Neuronal stem cell (in vitro differentiated cells): ENCODE measurements around the gene ITGA4.

Experiments
- DNase-seq: peaks from one replicate; pipeline ENCODE4 v3.0.0-alpha.2; 2013; ENCODE audit warnings: low spot score
- H2AFZ ChIP-seq: one replicate; pipeline ENCODE4 v1.6.1; 2013; ENCODE audit warnings: mild to moderate bottlenecking, low read length, inconsistent platforms
- H2AK5ac ChIP-seq: 2 replicates; pipeline ENCODE4 v1.6.1; 2013; ENCODE audit warnings: low read depth, mild to moderate bottlenecking, inconsistent platforms, low read length, moderate library complexity, mixed read lengths
- H2BK120ac ChIP-seq: 2 replicates; pipeline ENCODE4 v1.6.1; 2013; ENCODE audit warnings: low read depth, mild to moderate bottlenecking, inconsistent platforms, low read length, moderate library complexity, mixed read lengths
- H2BK12ac ChIP-seq: one replicate; pipeline ENCODE4 v1.6.1; 2013; ENCODE audit warnings: low read length, inconsistent platforms
- H2BK15ac ChIP-seq: 2 replicates; pipeline ENCODE4 v1.6.1; 2013; ENCODE audit warnings: mild to moderate bottlenecking, low read length, inconsistent platforms, mixed read lengths
- H2BK5ac ChIP-seq: one replicate; pipeline ENCODE4 v1.6.1; 2013; ENCODE audit warnings: inconsistent platforms, mild to moderate bottlenecking, low read length, moderate library complexity
- H3K14ac ChIP-seq: one replicate; pipeline ENCODE4 v1.6.1; 2013; ENCODE audit warnings: low read length, inconsistent platforms
- H3K18ac ChIP-seq: 2 replicates; pipeline ENCODE4 v1.6.1; 2013; ENCODE audit warnings: low read length, inconsistent platforms
- H3K23ac ChIP-seq: 2 replicates; pipeline ENCODE4 v1.6.1; 2013; ENCODE audit warnings: low read depth, mild to moderate bottlenecking, mixed read lengths, low read length, inconsistent platforms; ENCODE audit not compliant: poor library complexity
- H3K27ac ChIP-seq: replicated peaks from 3 replicates; pipeline ENCODE4 v1.5.1; 2013; ENCODE audit warnings: low read length, inconsistent platforms
- H3K27me3 ChIP-seq, 3 experiments: 2 replicates each; pipeline ENCODE4 v1.6.1; 2013; ENCODE audit warnings: low read length in 3 of 3, mild to moderate bottlenecking in 2 of 3, inconsistent platforms in 1 of 3, low read depth in 1 of 3, mixed read lengths in 1 of 3, moderate library complexity in 1 of 3; ENCODE audit not compliant: control insufficient read depth in 3 of 3, insufficient read depth in 3 of 3
- H3K36me3 ChIP-seq, 2 donors: replicated peaks in 1 of 2; 2 replicates each; pipeline ENCODE4 v1.6.1; 2013; ENCODE audit warnings: low read length in 2 of 2; ENCODE audit not compliant: control insufficient read depth in 2 of 2, insufficient read depth in 2 of 2
- H3K4ac ChIP-seq: 2 replicates; pipeline ENCODE4 v1.6.1; 2013; ENCODE audit warnings: inconsistent platforms, mild to moderate bottlenecking, low read length, moderate library complexity
- H3K4me1 ChIP-seq, 2 donors: 1 replicate in 1 of 2; 2 replicates in 1 of 2; pipeline ENCODE4 v1.6.1; 2013; ENCODE audit warnings: low read length in 2 of 2, low read depth in 1 of 2; ENCODE audit not compliant: control insufficient read depth in 2 of 2, insufficient read depth in 1 of 2
- H3K4me2 ChIP-seq: one replicate; pipeline ENCODE4 v1.6.1; 2013; ENCODE audit warnings: mild to moderate bottlenecking, low read length, inconsistent platforms; ENCODE audit not compliant: insufficient read depth, poor library complexity, severe bottlenecking
- H3K4me3 ChIP-seq, 2 donors: 2 replicates each; pipeline ENCODE4 v1.5.1; 2013; ENCODE audit warnings: low read length in 2 of 2, mild to moderate bottlenecking in 2 of 2, inconsistent platforms in 1 of 2, moderate library complexity in 1 of 2
- H3K79me1 ChIP-seq: one replicate; pipeline ENCODE4 v1.6.1; 2013; ENCODE audit warnings: low read depth, mild to moderate bottlenecking, inconsistent platforms, low read length, moderate library complexity
- H3K9ac ChIP-seq: one replicate; pipeline ENCODE4 v1.6.1; 2013; ENCODE audit warnings: mild to moderate bottlenecking, low read depth, low read length, inconsistent platforms; ENCODE audit not compliant: poor library complexity
- H3K9me3 ChIP-seq, 2 donors: replicated peaks in 1 of 2; 2 replicates each; pipeline versions ENCODE3 to v1.6.1; 2013; ENCODE audit warnings: low read length in 2 of 2, mild to moderate bottlenecking in 2 of 2, inconsistent platforms in 1 of 2, low read depth in 1 of 2, mixed read lengths in 1 of 2, moderate library complexity in 1 of 2; ENCODE audit not compliant: control insufficient read depth in 2 of 2, insufficient read depth in 1 of 2
- H4K8ac ChIP-seq: one replicate; pipeline ENCODE4 v1.6.1; 2013; ENCODE audit warnings: low read depth, mild to moderate bottlenecking, inconsistent platforms, low read length, moderate library complexity
- H4K91ac ChIP-seq: one replicate; pipeline ENCODE4 v1.6.1; 2013; ENCODE audit warnings: low read length, low read depth, mild to moderate bottlenecking, inconsistent platforms; ENCODE audit not compliant: poor library complexity
- WGBS, 2 donors: extraction: QIAGEN DNeasy Blood & Tissue Kit; methylation state at CpG; one replicate each; pipeline ENCODE4 v1.1.7; 2013; ENCODE audit warnings: missing lambda C conversion rate in 2 of 2, mixed read lengths in 1 of 2; ENCODE audit not compliant: insufficient read length in 2 of 2, insufficient replicate concordance in 1 of 2; ENCODE audit errors: extremely low coverage in 2 of 2; 5-methylcytosine and 5-hydroxymethylcytosine counted together

The ITGA4 gene

GRCh38 chr2:181523756-181524155 is 66.6 kb downstream of the ITGA4 start:
- no peak overlapping the region for H4K91ac ChIP-seq
- no peak overlapping the region for H3K27ac ChIP-seq
- no peak overlapping the region for H3K23ac ChIP-seq
- no peak overlapping the region for H3K18ac ChIP-seq
- no peak overlapping the region for H2BK120ac ChIP-seq
- H3K4me3 ChIP-seq: no peak overlapping the region
- no peak overlapping the region for H3K4ac ChIP-seq
- H3K14ac ChIP-seq: no peak overlapping the region
- H3K27me3 ChIP-seq: peaks cover 0 to 1% (median 0%) of the 10 kb centered on the region in 3 experiments
- no peaks in the 10 kb centered on the region for H3K79me1 ChIP-seq
- no peak overlapping the region for H2AFZ ChIP-seq
- no peak for DNase-seq
- no peak overlapping the region for H2BK12ac ChIP-seq
- H3K4me1 ChIP-seq: no peaks in the 10 kb centered on the region
- no peak overlapping the region for H3K9ac ChIP-seq
- no peak overlapping the region for H4K8ac ChIP-seq
- no CpG with 5 or more reads among the region's 5 CpGs for WGBS, 2 donors
- peaks cover 0 to 2% of the 10 kb centered on the region in 2 donors for H3K36me3 ChIP-seq
- no peak overlapping the region for H2BK15ac ChIP-seq
- no peak overlapping the region for H2BK5ac ChIP-seq
- H2AK5ac ChIP-seq: no peak overlapping the region
- no peaks in the 10 kb centered on the region for H3K9me3 ChIP-seq
- H3K4me2 ChIP-seq: no peak overlapping the region

- Histone ChIP-seq H2AFZ (no peak overlapping the region), H3K79me1 (no peaks in the 10 kb centered on the region), H3K9me3 (no peaks in the 10 kb centered on the region), H3K27me3 (peaks cover 0 to 1% (median 0%) of the 10 kb centered on the region in 3 experiments), H2BK5ac (no peak overlapping the region), H3K23ac (no peak overlapping the region), H4K8ac (no peak overlapping the region), H3K9ac (no peak overlapping the region), H2BK12ac (no peak overlapping the region), H3K4ac (no peak overlapping the region), H3K4me1 (no peaks in the 10 kb centered on the region), H3K36me3 (peaks cover 0 to 2% of the 10 kb centered on the region in 2 donors), H3K14ac (no peak overlapping the region), H3K18ac (no peak overlapping the region), H4K91ac (no peak overlapping the region), H3K4me3 (no peak overlapping the region), H2AK5ac (no peak overlapping the region), H3K27ac (no peak overlapping the region), H3K4me2 (no peak overlapping the region), H2BK15ac (no peak overlapping the region), H2BK120ac (no peak overlapping the region)
- DNase-seq: no peak
- WGBS, 2 donors: no CpG with 5 or more reads among the region's 4 CpGs
Measured at GRCh38 chr2:181526014-181526413, 68.8 kb downstream of the ITGA4 start.

- H2AFZ ChIP-seq: no peak overlapping the region
- peaks cover 0 to 2% of the 10 kb centered on the region in 2 donors for H3K36me3 ChIP-seq
- no peak overlapping the region for H2BK15ac ChIP-seq
- no peaks in the 10 kb centered on the region for H3K4me1 ChIP-seq
- H3K4ac ChIP-seq: no peak overlapping the region
- no peak overlapping the region for H3K4me2 ChIP-seq
- no peaks in the 10 kb centered on the region for H3K79me1 ChIP-seq
- no peak overlapping the region for H2BK12ac ChIP-seq
- H3K27me3 ChIP-seq: peaks cover 0 to 1% (median 0%) of the 10 kb centered on the region in 3 experiments
- H3K14ac ChIP-seq: no peak overlapping the region
- no peak for DNase-seq
- H3K18ac ChIP-seq: no peak overlapping the region
- no peak overlapping the region for H2AK5ac ChIP-seq
- no CpG with 5 or more reads among the region's 6 CpGs for WGBS, 2 donors
- H3K9me3 ChIP-seq: no peaks in the 10 kb centered on the region
- no peak overlapping the region for H3K23ac ChIP-seq
- no peak overlapping the region for H2BK120ac ChIP-seq
- no peak overlapping the region for H4K8ac ChIP-seq
- no peak overlapping the region for H2BK5ac ChIP-seq
- no peak overlapping the region for H4K91ac ChIP-seq
- H3K4me3 ChIP-seq: no peak overlapping the region
- H3K9ac ChIP-seq: no peak overlapping the region
- H3K27ac ChIP-seq: no peak overlapping the region
Measured at GRCh38 chr2:181527058-181527457, 69.9 kb downstream of the ITGA4 start.

- no peak overlapping the region for H3K4me3 ChIP-seq
- H3K27me3 ChIP-seq: peaks cover 0 to 1% (median 0%) of the 10 kb centered on the region in 3 experiments
- H4K91ac ChIP-seq: no peak overlapping the region
- H2AFZ ChIP-seq: no peak overlapping the region
- no CpG with 5 or more reads among the region's 1 CpG for whole genome bisulfite sequencing, 2 donors
- H2BK5ac ChIP-seq: no peak overlapping the region
- H3K9me3 ChIP-seq: no peaks in the 10 kb centered on the region
- H3K36me3 ChIP-seq: peaks cover 0 to 2% of the 10 kb centered on the region in 2 donors
- no peak overlapping the region for H3K4me2 ChIP-seq
- no peak overlapping the region for H3K23ac ChIP-seq
- DNase-seq: no peak
- no peak overlapping the region for H3K27ac ChIP-seq
- H3K79me1 ChIP-seq: no peaks in the 10 kb centered on the region
- H4K8ac ChIP-seq: no peak overlapping the region
- H2BK15ac ChIP-seq: no peak overlapping the region
- H3K4ac ChIP-seq: no peak overlapping the region
- no peak overlapping the region for H2BK12ac ChIP-seq
- no peak overlapping the region for H2BK120ac ChIP-seq
- no peak overlapping the region for H3K9ac ChIP-seq
- no peak overlapping the region for H3K18ac ChIP-seq
- peaks cover 0 to 5% of the 10 kb centered on the region in 2 donors for H3K4me1 ChIP-seq
- no peak overlapping the region for H3K14ac ChIP-seq
- H2AK5ac ChIP-seq: no peak overlapping the region
Measured at GRCh38 chr2:181528441-181528840, 71.3 kb downstream of the ITGA4 start.
